ENCODE measurements around the gene CCDC172.

The CCDC172 gene

DNA sequence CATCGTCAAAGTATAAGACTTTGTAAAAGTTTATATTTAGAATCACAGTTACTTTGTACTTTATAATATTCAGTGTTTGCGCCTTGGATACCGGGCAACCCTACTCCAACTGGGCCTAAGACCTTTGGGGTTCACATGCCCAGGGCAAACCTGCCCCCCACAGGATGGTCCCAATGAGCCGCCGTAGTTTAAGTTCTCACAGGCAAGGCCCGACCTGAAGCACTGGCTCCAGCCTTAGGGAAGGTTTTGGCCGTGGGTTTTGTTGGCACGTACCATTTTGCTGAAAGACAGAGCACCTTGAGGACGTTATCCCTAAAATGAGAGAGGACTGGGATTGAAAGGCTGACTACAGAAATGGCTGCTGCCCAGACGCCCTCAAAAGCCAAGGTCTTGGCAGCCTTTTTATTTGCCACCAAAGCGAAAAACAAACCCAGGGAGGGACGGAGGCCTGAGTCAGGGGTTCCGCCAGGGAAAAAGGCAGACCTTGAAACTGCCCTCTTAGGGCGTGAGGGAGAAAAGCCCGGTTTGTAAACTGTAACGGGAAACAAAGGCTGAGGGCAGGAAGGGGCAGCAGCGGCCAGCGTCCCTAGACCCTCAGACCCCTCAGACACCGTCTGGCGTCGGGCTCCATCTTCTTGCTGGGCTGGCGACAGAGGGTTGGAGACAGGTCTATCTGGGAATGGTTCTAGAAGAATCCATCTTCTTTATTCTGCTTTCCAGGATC, at the start of gene CCDC172:
CCDC172 (plus strand) TSS at position 222 of the 724 bp plus-strand sequence. CDS start 564 bp downstream, outside the sequence.
- no peak for DNase-seq
- in situ Hi-C loops (cut with MboI; ENCODE audit: low pct_unique_long_range_greater_than_20kb, low sequenced_read_pairs): no loop called here

DNA sequence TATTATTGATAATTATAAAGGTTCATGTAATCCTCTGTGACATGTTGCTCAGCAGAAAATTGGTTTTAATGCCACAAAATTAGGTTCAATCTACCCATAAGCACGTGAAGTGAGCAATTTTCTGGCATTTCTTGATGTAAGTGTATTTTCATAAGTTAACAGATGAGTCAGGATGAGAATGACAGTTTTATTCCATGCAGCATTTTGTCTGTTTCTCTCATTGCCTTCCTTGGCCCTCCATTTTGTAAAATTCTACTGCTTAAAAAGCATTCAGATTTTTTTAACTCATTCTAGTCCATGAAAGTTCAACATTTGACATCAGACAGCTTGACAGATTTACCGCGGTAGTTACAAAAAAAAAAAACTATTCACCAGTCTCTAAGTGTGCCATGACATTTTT, 47.3 kb upstream of the CCDC172 start:
- no peak for DNase-seq
- in situ Hi-C loops (cut with MboI; ENCODE audit: low pct_unique_long_range_greater_than_20kb, low sequenced_read_pairs): no loop called here

GRCh38 chr10:116278846-116279245, 45.4 kb upstream of the CCDC172 start:
- in situ Hi-C loops (cut with MboI; ENCODE audit: low pct_unique_long_range_greater_than_20kb, low sequenced_read_pairs): no loop called here
- no peak for DNase-seq

DNA sequence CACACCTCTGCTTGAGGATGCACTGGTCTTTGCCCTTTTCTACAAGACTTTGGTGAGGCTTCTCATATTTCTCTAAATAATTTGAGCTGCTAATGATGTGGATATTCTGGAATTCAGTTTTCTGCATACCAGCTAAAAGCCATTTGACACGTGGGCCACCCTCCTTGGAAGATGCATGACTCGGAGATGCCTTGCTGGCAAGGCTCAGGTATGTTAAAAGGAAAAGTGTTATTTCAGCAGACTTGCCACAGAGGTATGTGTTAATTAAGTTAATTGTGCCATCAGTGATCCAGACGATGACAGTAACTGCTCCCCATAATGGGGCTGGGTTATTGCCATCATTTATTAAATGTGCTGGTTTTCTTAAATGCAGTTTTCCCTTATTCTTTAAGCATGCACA, 42.5 kb upstream of the CCDC172 start:
- in situ Hi-C loops (cut with MboI; ENCODE audit: low pct_unique_long_range_greater_than_20kb, low sequenced_read_pairs): no loop called here
- no peak for DNase-seq

GRCh38 chr10:116286626-116287200, 37.5 kb upstream of the CCDC172 start:
- DNase-seq: no peak
- in situ Hi-C loops (cut with MboI; ENCODE audit: low pct_unique_long_range_greater_than_20kb, low sequenced_read_pairs): no loop called here

GRCh38 chr10:116287906-116288501, 36.2 kb upstream of the CCDC172 start:
- DNase-seq: peak; percentile 21
- in situ Hi-C loops (cut with MboI; ENCODE audit: low pct_unique_long_range_greater_than_20kb, low sequenced_read_pairs): no loop called here

DNA sequence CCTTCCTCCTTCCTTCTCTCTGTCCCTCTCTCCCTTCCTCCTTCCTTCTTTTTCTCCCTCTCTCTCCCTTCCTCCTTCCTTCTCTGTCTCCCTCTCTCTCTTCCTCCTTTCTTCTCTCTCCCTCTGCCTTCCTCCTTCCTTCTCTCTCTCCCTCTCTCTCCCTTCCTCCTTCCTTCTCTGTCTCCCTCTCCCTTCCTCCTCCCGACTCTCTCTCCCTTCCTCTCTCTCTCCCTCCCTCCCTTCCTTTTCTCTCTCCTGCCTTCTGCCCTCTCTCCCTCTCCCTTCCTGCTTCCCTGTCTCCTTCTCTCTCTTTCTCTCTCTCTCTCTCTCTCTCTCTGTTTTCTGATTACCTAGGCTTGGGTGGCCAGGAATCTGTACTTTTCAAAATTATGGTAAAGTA, 34.6 kb upstream of the CCDC172 start:
- DNase-seq: no peak
- in situ Hi-C loops (cut with MboI; ENCODE audit: low pct_unique_long_range_greater_than_20kb, low sequenced_read_pairs): no loop called here

- in situ Hi-C loops (cut with MboI; ENCODE audit: low pct_unique_long_range_greater_than_20kb, low sequenced_read_pairs): no loop called here
- no peak for DNase-seq
Measured at GRCh38 chr10:116292493-116292892, 31.8 kb upstream of the CCDC172 start.

DNA sequence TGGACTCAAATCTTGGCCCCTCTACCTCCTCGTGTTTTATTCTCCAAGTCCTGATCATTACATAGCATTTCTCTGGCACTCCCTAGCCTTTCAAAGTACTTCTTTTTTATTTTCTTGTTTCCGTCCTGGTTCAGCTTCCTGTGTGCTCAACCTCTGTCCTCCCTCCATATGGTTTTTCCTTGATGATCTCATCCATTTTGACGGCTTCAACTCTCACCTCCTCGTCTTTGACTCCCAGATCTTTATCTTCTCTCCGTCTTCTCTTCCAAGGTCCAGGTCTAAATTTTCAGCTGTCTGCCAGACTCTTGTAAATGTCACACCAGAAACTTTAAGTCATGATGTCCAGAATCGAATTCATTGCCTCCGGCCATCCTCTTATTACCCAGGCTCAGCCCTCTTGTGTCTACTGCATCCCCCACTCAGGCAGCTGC, 27.9 kb upstream of the CCDC172 start:
- no peak for DNase-seq
- in situ Hi-C loops (cut with MboI; ENCODE audit: low pct_unique_long_range_greater_than_20kb, low sequenced_read_pairs): no loop called here

GRCh38 chr10:116298586-116298985, 25.7 kb upstream of the CCDC172 start:
- no peak for DNase-seq
- in situ Hi-C loops (cut with MboI; ENCODE audit: low pct_unique_long_range_greater_than_20kb, low sequenced_read_pairs): no loop called here

DNA sequence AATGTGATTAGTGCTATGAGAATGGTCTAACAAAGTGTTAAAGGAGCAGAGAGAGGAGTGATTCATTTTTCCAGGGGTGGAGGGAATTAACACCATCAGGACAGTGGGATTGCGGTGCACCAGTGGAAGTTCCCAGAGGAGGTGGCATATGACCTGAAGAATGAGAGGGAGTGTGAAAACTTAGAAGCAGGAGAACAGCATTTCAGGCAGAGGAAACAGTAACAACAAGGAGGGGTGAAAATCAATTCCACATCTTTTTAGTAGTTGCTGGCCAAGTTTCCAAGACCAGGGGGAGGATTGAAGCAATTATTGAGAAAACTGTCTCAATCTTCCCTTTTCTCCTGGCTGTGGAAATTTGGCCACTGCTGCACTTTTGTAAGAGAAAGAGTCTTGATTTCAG, 23.7 kb upstream of the CCDC172 start:
- no peak for DNase-seq
- in situ Hi-C loops (cut with MboI; ENCODE audit: low pct_unique_long_range_greater_than_20kb, low sequenced_read_pairs): no loop called here

DNA sequence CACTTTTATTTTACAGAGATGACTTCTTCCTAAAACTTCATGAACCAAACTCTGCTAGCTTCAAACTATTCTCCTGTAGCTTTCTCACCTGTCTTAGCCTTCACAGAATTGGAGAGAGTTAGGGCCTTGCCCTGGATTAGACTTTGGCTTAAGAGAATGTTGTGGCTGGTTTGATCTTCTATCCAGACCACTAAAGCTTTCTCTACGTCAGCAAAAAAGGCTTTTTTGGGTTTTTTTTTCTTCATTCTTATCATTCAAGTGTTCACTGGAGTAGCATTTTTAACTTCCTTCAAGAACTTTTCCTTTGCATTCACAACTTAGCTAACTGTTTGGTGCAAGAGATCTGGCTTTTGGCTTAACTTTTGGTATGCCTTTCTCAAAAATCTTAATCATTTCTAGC, 19.3 kb upstream of the CCDC172 start:
- DNase-seq: no peak
- in situ Hi-C loops (cut with MboI; ENCODE audit: low pct_unique_long_range_greater_than_20kb, low sequenced_read_pairs): no loop called here

DNA sequence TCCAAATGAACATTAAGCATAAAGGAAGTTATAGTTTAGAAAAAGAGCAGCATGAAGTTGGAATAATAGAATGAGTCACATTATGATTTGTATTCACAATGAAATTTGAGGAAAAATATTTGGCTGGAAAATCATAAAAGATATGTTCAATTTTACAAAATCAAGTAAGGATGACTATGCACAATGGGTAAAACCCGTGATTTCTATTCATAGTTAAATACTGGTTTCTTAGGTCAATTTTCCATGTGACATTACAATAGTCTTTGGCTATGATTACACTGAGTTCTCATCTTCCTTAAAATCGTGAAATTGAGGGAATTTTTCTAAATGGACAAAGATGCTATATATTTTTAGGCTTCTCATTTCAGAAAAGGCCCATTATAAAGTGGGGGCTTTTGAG, 17.4 kb upstream of the CCDC172 start:
- DNase-seq: no peak
- in situ Hi-C loops (cut with MboI; ENCODE audit: low pct_unique_long_range_greater_than_20kb, low sequenced_read_pairs): no loop called here

- in situ Hi-C loops (cut with MboI; ENCODE audit: low pct_unique_long_range_greater_than_20kb, low sequenced_read_pairs): no loop called here
- DNase-seq: no peak
Measured at GRCh38 chr10:116307455-116307854, 16.8 kb upstream of the CCDC172 start.

GRCh38 chr10:116311016-116311415, 13.2 kb upstream of the CCDC172 start:
- no peak for DNase-seq
- in situ Hi-C loops (cut with MboI; ENCODE audit: low pct_unique_long_range_greater_than_20kb, low sequenced_read_pairs): no loop called here

- in situ Hi-C loops (cut with MboI; ENCODE audit: low pct_unique_long_range_greater_than_20kb, low sequenced_read_pairs): no loop called here
- no peak for DNase-seq
Measured at GRCh38 chr10:116311706-116312490, 12.3 kb upstream of the CCDC172 start.

- DNase-seq: no peak
- in situ Hi-C loops (cut with MboI; ENCODE audit: low pct_unique_long_range_greater_than_20kb, low sequenced_read_pairs): no loop called here
Measured at GRCh38 chr10:116312548-116312947, 11.7 kb upstream of the CCDC172 start.

DNA sequence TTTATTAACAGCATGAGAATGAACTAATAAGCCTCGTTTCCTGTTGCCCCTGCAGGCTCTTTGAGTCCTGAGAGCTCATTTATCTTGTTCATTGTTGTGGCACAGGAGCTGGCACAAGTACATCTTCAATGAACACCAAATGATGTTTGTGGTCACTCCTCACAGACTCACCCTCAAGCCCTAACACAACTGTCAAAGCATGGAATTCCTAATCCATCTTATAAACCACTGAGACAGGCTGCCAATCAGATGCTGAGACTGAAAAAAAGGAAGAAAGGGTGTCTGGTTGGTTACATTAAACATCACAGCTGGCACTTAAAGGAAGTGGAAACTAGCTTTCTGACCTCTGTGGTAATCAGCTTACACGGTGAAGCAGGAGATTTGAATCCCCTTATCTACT, 7.7 kb upstream of the CCDC172 start:
- DNase-seq: peak; percentile 10
- in situ Hi-C loops (cut with MboI; ENCODE audit: low pct_unique_long_range_greater_than_20kb, low sequenced_read_pairs): no loop called here

- DNase-seq: no peak
- in situ Hi-C loops (cut with MboI; ENCODE audit: low pct_unique_long_range_greater_than_20kb, low sequenced_read_pairs): no loop called here
Measured at GRCh38 chr10:116324951-116325635, 845 bp downstream of the CCDC172 start.
